GM18498 (cell line): ENCODE measurements around the gene MAGEA9.
"Not testable (repeated sequence)": the region's sequence is repeated elsewhere in the genome, so short reads cannot be mapped to it uniquely, and the experiment has no call there.

Experiments used
- ATAC-seq: cut with Tn5 transposase; IDR thresholded peaks from one replicate; pipeline ENCODE4 v1.9.1; 2021; ENCODE audit warnings: mild to moderate bottlenecking, moderate library complexity; ENCODE audit not compliant: unreplicated experiment

MAGEA9 gene, protein sequence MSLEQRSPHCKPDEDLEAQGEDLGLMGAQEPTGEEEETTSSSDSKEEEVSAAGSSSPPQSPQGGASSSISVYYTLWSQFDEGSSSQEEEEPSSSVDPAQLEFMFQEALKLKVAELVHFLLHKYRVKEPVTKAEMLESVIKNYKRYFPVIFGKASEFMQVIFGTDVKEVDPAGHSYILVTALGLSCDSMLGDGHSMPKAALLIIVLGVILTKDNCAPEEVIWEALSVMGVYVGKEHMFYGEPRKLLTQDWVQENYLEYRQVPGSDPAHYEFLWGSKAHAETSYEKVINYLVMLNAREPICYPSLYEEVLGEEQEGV

DNA sequence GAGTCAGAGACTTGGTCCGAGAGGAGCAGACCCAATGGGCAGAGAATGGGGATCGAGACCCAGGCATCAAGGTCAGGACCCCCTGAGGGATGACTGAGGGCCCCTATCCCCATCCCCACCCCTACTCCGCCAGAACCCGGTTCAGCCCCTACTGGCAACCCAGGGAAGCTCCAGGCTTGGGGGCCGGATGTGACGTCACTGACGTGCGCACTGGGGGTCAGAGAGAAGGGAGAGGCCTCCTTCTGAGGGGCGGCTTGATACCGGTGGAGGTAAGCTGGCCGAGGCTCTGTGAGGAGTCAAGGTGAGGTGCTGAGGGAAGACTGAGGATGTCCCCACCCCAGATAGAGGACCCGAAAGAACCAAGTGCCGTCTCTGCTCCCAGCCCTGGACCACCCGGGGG is at the start of gene MAGEA9:
MAGEA9 (plus strand) TSS at position 204 of the 400 bp plus-strand sequence. CDS start 4,281 bp downstream, outside the sequence.
- not testable (repeated sequence) for ATAC-seq

DNA sequence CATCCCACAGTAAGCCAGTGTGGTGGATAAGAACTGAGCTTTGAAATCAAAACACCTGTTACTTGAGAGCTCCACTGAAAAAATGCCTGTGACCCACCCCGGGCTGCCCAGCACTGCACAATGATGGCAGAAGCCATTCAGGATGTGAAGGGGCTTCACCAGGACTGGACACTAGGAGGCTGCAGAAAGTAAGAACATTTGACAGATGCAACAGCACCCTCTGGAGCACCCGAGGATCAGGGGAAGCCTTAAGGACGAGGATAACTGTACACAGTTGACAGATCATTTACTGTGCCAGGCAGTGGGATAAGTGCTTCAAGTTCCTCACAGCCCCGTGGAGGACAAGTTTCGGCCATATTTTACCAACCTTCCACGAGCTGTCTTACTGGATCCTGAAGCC is 39.5 kb upstream of the MAGEA9 start:
- not testable (repeated sequence) for ATAC-seq

DNA sequence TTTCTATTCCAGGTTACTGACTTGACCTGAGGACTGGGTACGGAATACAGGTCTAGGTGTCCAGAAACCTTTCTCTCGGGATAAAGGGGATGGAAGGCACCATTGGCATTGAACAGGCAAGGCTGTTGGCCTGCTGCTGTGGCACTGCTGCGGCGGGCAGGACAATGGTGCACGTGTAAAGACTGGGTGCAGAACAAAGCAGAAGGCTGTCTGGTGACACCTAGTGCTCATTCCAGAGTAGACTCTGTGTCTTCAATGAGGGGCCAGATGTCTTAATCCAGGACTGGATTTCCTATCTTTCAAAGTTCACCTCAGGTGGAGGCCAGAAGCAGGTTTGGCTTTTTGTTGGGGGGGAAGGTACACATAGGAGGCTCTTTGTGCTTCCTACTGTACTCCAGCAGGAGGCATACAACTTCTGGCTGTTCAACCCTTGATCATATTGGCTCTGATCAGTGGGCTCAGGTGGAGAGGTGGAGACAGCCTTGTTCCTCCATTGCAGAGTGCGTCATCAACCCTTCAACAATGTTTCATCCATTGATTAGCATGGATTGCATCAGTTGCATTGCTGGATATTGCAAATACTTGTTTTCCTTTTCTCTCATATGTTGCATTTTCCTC is 35.2 kb upstream of the MAGEA9 start:
- not testable (repeated sequence) for ATAC-seq

DNA sequence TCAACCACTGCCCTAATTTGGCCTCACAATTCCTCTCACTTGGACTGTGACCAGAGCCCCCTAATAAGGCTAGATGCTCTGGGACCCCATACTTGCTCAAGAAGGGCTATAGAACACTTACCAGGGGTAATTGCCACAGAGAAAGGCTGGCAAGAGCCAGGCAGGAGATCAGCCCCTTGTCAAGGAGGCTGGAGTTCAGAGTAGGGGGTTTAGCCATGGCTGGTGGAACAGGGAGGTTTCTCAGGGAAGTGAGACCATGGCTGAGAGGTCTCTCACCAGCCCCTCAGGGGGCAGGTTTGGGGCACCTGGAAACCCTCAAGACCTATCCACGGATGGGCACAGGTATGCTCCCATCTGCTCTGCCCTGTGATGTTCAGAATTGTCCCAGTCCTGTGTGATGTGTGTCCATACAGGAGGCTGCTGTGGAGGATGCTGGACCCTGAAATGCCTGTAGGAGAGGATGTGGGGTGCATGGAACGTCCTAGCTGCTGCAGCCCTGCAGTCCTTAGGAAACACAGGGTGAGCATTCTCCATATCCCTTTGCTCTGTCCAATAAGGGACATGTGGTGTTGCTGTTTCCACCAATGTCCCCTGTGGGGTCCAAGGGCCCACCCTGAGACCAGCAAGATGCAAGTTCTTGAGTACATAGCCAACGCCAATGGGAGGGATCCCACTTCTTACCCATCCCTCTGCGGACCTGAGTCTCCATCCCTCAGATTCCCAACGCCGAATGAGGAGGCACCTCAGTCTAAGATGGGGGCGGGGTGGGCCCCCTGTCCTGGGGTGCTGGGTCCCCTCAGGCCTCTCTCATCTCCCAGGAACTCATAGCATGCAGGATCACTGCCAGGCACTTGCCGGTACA is 24.3 kb upstream of the MAGEA9 start:
- ATAC-seq = no peak

DNA sequence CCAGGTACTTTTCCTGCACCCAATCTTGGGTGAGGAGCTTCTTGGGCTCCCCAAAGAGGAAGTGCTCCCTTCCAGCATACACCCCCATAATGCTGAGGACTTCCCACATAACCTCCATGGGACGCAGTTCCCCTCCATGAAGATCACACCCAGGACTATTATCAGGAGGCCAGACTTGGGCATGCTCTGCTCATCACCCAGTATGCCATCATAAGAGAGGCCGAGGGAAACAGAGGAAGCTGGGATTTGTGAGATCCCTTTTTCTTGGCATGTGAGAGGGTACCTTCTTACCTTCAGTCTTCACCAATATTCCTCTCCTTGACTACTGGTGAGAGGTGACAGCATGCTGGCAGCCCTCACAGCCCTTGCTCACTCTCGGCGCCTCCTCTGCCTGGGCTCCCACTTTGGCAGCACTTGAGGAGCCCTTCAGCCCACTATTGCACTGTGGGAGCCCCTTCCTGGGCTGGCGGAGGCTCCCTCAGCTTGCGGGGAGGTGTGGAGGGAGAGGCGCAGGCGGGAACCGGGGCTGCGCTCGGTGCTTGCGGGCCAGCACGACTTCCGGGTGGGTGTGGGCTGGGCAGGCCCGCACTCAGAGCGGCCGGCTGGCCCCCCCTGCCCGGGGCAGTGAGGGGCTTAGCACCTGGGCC is 23.5 kb upstream of the MAGEA9 start:
- no peak for ATAC-seq

DNA sequence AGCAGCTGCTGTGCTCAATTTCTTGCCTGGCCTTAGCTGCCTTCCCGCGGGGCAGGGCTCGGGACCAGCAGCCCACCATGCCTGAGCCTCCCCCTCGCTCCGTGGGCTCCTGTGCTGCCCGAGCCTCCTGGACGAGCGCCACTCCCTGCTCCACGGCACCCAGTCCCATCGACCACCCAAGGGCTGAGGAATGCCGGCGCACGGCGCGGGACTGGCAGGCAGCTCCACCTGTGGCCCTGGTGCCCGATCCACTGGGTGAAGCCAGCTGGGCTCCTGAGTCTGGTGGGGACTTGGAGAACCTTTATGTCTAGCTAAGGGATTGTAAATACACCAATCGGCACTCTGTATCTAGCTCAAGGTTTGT is 23.0 kb upstream of the MAGEA9 start:
- ATAC-seq = not testable (repeated sequence)

DNA sequence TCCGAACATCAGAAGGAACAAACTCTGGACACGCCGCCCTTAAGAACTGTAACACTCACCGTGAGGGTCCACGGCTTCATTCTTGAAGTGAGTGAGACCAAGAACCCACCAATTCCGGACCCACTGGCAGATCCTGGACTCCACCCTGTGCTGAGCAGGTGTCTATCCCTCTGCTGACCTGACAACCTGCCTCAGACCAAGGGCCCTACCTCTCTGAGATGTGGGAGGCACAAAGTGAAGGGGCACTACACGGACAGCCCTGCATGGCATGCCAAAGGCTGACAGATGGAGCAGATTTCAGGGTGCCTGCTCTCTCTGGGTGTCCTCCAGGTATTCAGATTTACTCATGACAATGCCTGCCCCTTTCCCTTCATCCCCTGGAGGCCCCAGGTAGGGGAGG is 21.9 kb upstream of the MAGEA9 start:
- no peak for ATAC-seq

- ATAC-seq = no peak
Measured at GRCh38 chrX:149760965-149761364, 20.8 kb upstream of the MAGEA9 start.

DNA sequence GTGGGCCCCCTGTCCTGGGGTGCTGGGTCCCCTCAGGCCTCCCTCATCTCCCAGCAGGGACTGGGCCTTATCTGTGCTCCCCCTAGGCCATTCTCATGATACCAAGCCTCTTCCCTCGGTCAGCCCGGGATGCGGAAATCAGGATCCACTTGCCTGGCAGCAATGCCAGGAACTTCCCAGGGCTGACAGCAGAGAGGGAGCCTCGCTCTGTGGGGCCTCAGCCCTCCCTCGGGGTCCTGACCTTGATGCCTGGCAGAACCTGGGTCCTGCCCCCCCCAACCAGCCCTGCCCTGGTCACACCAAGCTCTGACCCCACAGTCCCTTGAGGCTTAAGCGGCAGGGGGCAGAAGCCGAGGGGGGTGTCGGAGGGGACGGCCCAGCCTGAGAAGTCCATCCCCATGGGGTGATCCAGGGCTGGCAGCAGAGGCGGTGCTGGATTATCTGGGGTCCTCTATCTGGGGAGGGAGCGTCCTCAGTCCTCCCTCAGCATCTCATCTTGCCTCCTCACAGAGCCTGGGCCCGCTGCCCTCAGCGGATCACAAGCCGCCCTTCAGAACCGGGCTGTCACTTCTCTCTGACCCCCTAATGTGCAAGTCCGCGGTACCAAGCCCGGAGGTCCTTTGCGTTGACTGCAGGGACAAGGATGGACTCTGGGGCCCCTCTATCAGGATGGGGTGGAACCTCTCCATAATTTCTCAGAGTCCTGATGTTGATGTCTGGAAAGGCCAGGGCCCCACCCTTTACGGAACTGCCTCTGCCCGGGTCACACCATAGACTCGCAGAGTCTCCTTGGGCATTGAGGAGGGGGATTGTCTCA is 19.7 kb upstream of the MAGEA9 start:
- ATAC-seq = not testable (repeated sequence)

DNA sequence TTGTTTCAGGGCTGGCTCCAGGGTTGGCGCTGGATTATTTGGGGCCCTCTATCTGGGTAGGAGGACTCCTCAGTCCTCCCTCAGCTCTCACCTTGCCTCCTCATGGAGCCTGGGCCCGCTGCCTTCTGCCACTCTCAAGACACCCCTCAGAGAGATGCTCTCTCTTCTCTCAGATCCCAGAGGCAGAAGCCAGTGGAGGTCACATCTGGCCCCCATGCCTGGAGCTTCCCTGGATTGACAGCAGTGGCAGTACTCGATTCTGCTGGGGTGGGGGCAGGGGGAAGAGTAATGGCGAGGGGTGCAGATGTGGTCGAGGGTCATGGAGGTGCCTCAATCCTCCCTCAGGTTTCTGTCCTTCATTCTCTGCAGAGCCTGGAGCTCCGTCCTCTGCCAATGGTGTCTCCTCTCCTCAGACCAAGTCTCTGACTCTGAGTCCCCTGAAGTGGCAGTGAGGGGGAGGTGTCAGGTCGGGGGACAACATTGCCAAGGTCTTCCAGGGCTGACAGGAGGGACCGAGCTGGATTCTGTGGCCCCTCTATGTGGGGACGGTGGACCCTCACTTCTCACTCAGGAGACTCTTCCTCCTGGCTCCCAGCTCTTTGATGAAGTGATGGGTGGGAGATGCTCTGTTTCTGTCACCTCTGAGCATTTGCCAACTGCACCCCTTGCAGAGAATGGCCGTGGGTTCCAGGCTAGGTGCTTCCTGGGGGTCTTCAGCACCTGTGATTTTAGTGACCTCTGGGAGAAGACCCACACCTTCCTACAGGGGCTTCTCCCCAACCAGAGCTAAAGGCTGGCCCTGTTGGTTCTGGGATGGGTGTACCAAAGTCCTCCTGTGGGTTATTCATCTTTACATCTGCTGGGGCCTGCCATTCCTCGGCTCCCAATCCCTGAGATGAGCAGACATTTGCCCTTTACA is 18.8 kb upstream of the MAGEA9 start:
- ATAC-seq = no peak

- ATAC-seq = not testable (repeated sequence)
Measured at GRCh38 chrX:149770344-149770743, 11.4 kb upstream of the MAGEA9 start.

GRCh38 chrX:149773026-149773425 is 8.7 kb upstream of the MAGEA9 start:
- ATAC-seq = not testable (repeated sequence)

DNA sequence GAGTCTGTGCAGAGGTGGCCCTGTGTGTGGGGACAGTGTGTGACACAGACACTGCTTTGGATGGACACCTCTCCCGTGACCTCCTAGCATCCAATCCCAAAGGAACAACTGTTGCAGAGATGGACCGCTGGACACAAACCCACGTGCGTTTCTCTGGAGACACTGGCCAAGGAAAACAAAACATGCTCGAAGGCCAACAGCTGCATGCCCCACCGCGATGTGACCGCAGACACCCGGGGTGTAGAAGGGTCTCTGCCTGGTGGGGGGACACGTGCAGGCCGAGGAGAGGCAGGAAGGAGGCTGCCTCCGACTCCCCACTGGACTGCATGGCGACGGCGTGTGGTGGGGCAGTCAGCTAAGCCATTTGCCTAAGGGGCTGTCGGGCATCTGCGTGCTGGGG is 8.0 kb upstream of the MAGEA9 start, which contains the start of gene HSFX1:
HSFX1 (plus strand) TSS at position 301 of the 400 bp plus-strand sequence. CDS start 614 bp downstream, outside the sequence.
- not testable (repeated sequence) for ATAC-seq

DNA sequence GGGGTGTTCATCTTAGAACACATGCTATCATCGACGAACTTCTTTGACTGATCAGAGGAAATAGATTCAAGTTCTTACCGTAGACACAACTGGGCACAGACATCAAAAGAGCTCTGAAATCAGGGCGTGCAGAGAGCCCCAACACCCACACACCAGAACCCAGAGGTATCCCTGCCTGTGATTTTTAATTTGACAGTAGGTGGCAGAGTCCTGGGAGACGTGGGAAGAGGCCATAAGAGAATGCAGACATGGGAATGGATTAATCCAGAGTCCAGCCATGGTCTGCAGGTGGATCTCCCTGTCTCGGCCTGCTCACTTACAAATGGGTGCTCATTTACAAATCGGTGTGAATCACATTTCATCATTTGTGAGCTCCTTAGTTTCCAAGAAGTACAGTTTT is 3.7 kb upstream of the MAGEA9 start:
- ATAC-seq = not testable (repeated sequence)

GRCh38 chrX:149795531-149795930 is 13.8 kb downstream of the MAGEA9 start:
- peak; percentile 100 for ATAC-seq

DNA sequence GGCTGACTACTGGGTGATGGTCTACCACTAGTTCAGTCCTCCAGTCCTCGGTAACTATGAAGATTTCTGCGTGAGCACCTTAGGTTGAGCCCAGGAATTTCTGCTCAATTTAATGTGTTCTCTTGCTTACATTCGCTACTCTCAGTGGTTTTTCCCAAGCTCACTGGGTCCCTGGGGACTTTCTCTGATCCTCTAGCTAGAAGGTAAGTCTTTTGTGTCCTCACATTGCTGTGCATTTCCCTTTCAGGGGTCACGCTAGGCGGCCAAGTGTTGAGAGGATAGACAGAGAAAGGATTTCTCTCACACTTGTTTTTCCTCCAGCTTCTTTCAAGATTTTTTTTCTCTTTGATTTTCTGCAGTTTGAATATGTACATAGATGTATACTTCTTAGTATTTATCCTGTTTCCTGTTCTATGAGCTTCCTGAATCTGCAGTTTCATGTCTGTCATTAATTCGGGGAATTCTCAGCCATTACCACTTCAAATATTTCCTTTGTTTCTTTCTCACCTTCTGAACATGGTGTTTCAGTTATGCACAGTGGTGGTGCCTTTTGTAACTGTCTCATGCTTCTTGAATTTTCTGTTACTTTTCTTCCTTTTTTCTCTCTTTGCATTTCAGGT is 17.5 kb downstream of the MAGEA9 start:
- ATAC-seq = no peak

DNA sequence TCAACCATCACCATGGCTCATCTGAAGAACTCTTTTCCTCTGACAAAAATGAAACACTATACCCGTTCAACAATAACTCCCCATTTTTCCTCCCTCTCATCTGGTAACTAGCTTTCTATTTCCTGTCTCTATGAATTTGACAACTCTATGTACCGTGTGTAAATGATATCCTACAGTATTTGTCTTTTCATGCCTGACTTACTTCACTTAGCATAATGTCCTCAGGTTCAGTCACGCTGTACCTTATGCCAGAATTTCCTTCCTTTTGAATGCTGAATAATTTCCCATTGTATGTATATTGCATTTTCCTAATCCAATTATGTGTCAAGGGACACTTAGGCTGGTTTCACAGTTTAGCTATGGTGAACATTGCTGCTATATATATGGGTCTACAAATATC is 18.2 kb downstream of the MAGEA9 start:
- no peak for ATAC-seq

GRCh38 chrX:149803458-149804062 is 21.8 kb downstream of the MAGEA9 start:
- no peak for ATAC-seq
